Ovary (tissue), 9 donors: ENCODE data around the gene HOXA6. TPM values are rescaled to one million over a fixed set of nuclear protein-coding genes. Genes with fewer than 3 reads are reported as not detected.

Experiments
- DNase-seq, 5 donors: peaks; one replicate each; pipeline ENCODE4 v3.0.0-alpha.2; 2019 to 2020
- H3K27ac ChIP-seq, 2 donors: fragments of 200-600 bp; one replicate each; pipeline versions ENCODE4 v1.5.1 to v1.8.0; 2019 to 2022
- H3K27me3 ChIP-seq: fragments of 200-600 bp; one replicate; pipeline ENCODE4 v1.8.0; 2022
- H3K36me3 ChIP-seq: fragments of 200-600 bp; sonication (generic); one replicate; pipeline ENCODE4 v1.5.1; 2019
- H3K4me1 ChIP-seq: one replicate; pipeline ENCODE4 v1.8.1; 2013; ENCODE audit warnings: mild to moderate bottlenecking, moderate library complexity; ENCODE audit not compliant: insufficient read depth
- H3K4me3 ChIP-seq: fragments of 200-600 bp; sonication (generic); one replicate; pipeline ENCODE4 v1.5.1; 2017
- H3K9me3 ChIP-seq, 2 donors: fragments of 200-600 bp in 1 of 2; sonication (generic) in 1 of 2; one replicate each; pipeline versions ENCODE4 v1.5.1 to v1.8.1; 2013 to 2019; ENCODE audit warnings: mild to moderate bottlenecking in 1 of 2, moderate library complexity in 1 of 2
- CTCF ChIP-seq, 3 donors: fragments of 450-650 bp in 2 of 3; fragments of 200-600 bp in 1 of 3; IDR thresholded peaks; one replicate each; pipeline versions ENCODE4 v1.5.1 to v1.8.0; 2016 to 2022; ENCODE audit warnings: antibody characterized with exemption in 3 of 3, mild to moderate bottlenecking in 1 of 3
- EP300 ChIP-seq: sonication (generic); formaldehyde crosslinking; IDR thresholded peaks from one replicate; pipeline ENCODE4 v1.6.1; 2017; ENCODE audit warnings: antibody characterized with exemption
- POLR2A ChIP-seq: fragments of 450-650 bp; IDR thresholded peaks from one replicate; pipeline ENCODE4 v1.6.1; 2017; ENCODE audit warnings: antibody characterized with exemption, mild to moderate bottlenecking, moderate library complexity
- WGBS, 3 donors: extraction: QIAGEN DNeasy Blood & Tissue Kit in 1 of 3; methylation state at CpG; one replicate each; pipeline versions ENCODE4 v1.1.5 to v1.1.7; 2013 to 2017; 5-methylcytosine and 5-hydroxymethylcytosine counted together
- intact Hi-C, 4 donors: fragments of 100-400 bp; cut with DNase I; formaldehyde crosslinking; loops; one replicate each; pipeline versions ENCODE4 v1.11.0 to v1.15.1; 2022 to 2023
- polyA plus RNA-seq, 2 donors: library from polyadenylated mRNA; stranded (reverse); fragments of 200-250 nt in 1 of 2; fragments of 350-450 nt in 1 of 2; fragmentation: Illumina TruSeq in 1 of 2; extraction: RNeasy Lipid Tissue Mini Kit (QIAGEN cat#74804) in 1 of 2; gene quantifications; one replicate each; pipeline ENCODE4 v1.2.3, GENCODE V29; 2013 to 2014
- total RNA-seq, 7 donors: library from RNA; depleted of rRNA in 2 of 7; stranded (reverse); fragments of >200 nt in 2 of 7; fragmentation: NEBNext Ultra II Directional in 3 of 7; extraction: Animal tissue kit (Norgen Biotek cat#: 25700) in 3 of 7; gene quantifications; one replicate each; pipeline versions ENCODE4 v1.1.0 to v1.2.4, GENCODE V29; 2016 to 2023
- donor health status: DM: no; HTN: no; CAD: no; lungs with moderate emphysema.
- donor health status: DM: no; HTN: no; CAD: no.
- donor health status: Bipolar disorder and iron deficiency.
- donor health status: DM: yes; HTN: yes; CAD: no.
- donor health status: DM: no; HTN: no; CAD: no.
- donor health status: DM: yes; HTN: yes; CAD: no.

Gene HOXA6
- total and polyA plus RNA-seq, 9 donors: 0.29 to 4.2 (median 0.39) TPM; not detected in 1

GRCh38 chr7:27149842-27150567 lies 2.4 kb upstream of the HOXA6 start:
- intact Hi-C loops: loop anchor here in 1 of 4 donors (10.0 kb wide), 2 partner anchors 945 to 1255 kb away; partner anchors contain the start of genes CBX3 and HNRNPA2B1
- TF ChIP-seq POLR2A: no peak
- TF ChIP-seq CTCF (IDR thresholded peaks at IDR 0.05): no peak
- no peak for TF ChIP-seq EP300
- peak in 2 of 5 donors; percentile 11 to 30 for DNase-seq
- H3K27me3 ChIP-seq: no peaks in the 10 kb centered on the region
- peak overlapping the region; percentile 74 for H3K4me3 ChIP-seq
- no peaks in the 10 kb centered on the region for H3K36me3 ChIP-seq
- H3K9me3 ChIP-seq: peaks cover 0 to 10% of the 10 kb centered on the region in 2 donors
- WGBS, 3 donors: 62 to 69% (median 68%) methylated on average over 13 of the region's 13 CpGs
- H3K27ac ChIP-seq: no peak overlapping the region
- peaks cover 4% of the 10 kb centered on the region for H3K4me1 ChIP-seq

DNA sequence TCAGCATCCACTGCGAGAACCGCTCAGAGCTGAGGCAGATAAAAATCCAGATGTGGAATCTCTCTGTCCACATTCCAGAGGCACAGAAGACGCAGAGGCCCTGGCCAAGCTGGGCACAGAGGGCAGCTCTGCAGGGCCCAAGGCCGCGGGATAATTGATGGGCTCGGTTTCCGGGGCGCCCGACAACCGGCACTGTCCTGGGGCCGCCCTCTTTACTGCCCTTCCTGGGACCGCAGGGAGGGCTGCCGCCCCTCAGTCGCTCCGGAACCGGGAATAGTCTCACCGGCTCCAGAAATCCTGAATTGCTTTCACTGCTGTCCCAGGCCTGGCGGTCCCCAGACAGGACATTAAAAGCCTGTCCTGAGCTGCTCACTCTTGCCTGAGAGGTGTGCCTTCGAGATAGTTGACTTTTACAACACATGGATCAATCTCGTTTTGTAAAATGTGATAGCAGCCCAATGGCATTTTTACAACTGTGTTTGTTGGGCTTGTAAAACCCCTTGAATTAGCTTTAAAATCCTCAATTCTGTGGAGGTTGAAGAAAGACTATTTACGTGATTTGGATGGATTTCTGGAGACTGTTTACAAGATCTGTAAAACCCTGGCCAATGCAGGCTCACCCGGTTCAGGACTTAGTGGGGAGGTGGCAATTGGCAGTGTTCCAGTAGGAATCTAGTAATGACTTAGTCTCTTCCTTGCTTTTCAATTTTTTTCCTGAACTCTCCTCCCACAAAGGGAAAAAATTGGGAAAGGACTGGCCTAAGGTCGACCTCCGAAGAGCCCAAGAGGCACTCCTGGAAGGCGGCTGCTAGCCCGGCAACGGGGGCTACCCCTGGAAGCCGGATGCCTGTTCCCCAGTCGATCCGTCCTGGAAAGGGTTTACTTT lies 1.4 kb upstream of the HOXA6 start:
- intact Hi-C loops: no loop called here

GRCh38 chr7:27148031-27148755 lies 619 bp upstream of the HOXA6 start:
- WGBS, 3 donors: 27 to 41% (median 33%) methylated on average over 25 to 28 of the region's 28 CpGs
- Histone ChIP-seq H3K9me3 (peaks cover 0 to 10% of the 10 kb centered on the region in 2 donors), H3K4me3 (peak overlapping the region; percentile 74), H3K27me3 (no peaks in the 10 kb centered on the region), H3K27ac (no peak overlapping the region), H3K4me1 (peaks cover 5% of the 10 kb centered on the region), H3K36me3 (no peaks in the 10 kb centered on the region)
- peak in 2 of 5 donors; percentile 7 to 27 for DNase-seq
- intact Hi-C loops: no loop called here
- TF ChIP-seq POLR2A (no peak), CTCF (IDR thresholded peaks at IDR 0.05) (no peak), EP300 (no peak)

More for the DNA sequence above, 1.4 kb upstream of the HOXA6 start:
- Histone ChIP-seq H3K36me3 (no peaks in the 10 kb centered on the region), H3K4me3 (peak overlapping the region; percentile 74), H3K27ac (no peak overlapping the region), H3K4me1 (peaks cover 4% of the 10 kb centered on the region), H3K9me3 (peaks cover 0 to 10% of the 10 kb centered on the region in 2 donors), H3K27me3 (no peaks in the 10 kb centered on the region)
- TF ChIP-seq EP300: no peak
- no peak for TF ChIP-seq POLR2A
- no peak for TF ChIP-seq CTCF (IDR thresholded peaks at IDR 0.05)
- peak in 2 of 5 donors; percentile 5 to 17 for DNase-seq
- 56 to 61% (median 60%) methylated on average over 30 of the region's 30 CpGs for WGBS, 3 donors
